ENCODE data around the gene NCR3LG1. TPM values are rescaled to one million over a fixed set of nuclear protein-coding genes. Genes with fewer than 3 reads are reported as not detected.

Gene NCR3LG1
- total RNA-seq (4.5 TPM), polyA plus RNA-seq (ENCODE audit: insufficient read depth, low read depth, low replicate concordance) (0.71 TPM)
- long read RNA-seq, donor 1: 0 reads
- long read RNA-seq, donor 2: 0 reads
- long read RNA-seq, donor 3: 0 reads
- long read RNA-seq, donor 4, full-length matches to known transcripts: 1 of 1 reads
- long read RNA-seq, donor 4, partial matches to known transcripts: 0 of 1 reads
- long read RNA-seq, donor 4, other reads (novel, unspliced or antisense): 0 of 1 reads
- long read RNA-seq, donor 5: 0 reads
- long read RNA-seq, donor 6: 0 reads
- long read RNA-seq, donor 7: 0 reads
- long read RNA-seq, donor 8: 0 reads
- long read RNA-seq, donor 9: 0 reads
- long read RNA-seq, donor 10: 0 reads

- peaks cover 9% of the 10 kb centered on the region for H3K27me3 ChIP-seq (ENCODE audit: control insufficient read depth, insufficient read depth, low read length)
- peak within 1 kb of the TSS; percentile 52 to 76 for H3K27ac ChIP-seq (ENCODE audit: low read depth in 2 of 2, low read length in 2 of 2)
- no peaks in the 10 kb centered on the region for H3K9me3 ChIP-seq (ENCODE audit: control insufficient read depth in 2 of 3, insufficient read depth in 1 of 3, low read length in 3 of 3)
- H3K4me3 ChIP-seq (ENCODE audit: low read length in 3 of 3): peak within 1 kb of the TSS; percentile 64 to 81 (median 75)
- peak within 1 kb of the TSS in 1 of 3 donors; percentile 34 for H3K9ac ChIP-seq (ENCODE audit: low read length in 3 of 3)
- intact Hi-C loops (cut with DNase I): no loop called here
- no peak for FAIRE-seq
- H3K36me3 ChIP-seq (ENCODE audit: control insufficient read depth in 2 of 3, insufficient read depth in 3 of 3, low read length in 3 of 3): no peaks in the 10 kb centered on the region
- DNase-seq: peak; percentile 46 to 84 (median 64)
- H3K4me1 ChIP-seq (ENCODE audit: control insufficient read depth in 2 of 3, insufficient read depth in 2 of 3, low read depth in 1 of 3, low read length in 3 of 3): peaks cover 0 to 9% (median 8%) of the 10 kb centered on the region in 3 donors
- TF ChIP-seq CTCF (IDR thresholded peaks at IDR 0.05; ENCODE audit: borderline replicate concordance, extremely low read depth, insufficient read depth): no peak
Observed at GRCh38 chr11:17351510-17352176, at the start of gene NCR3LG1. Gene NCR3LG1 (plus strand): TSS chr11:17351800. CDS start chr11:17351970, 170 bp downstream.

DNA sequence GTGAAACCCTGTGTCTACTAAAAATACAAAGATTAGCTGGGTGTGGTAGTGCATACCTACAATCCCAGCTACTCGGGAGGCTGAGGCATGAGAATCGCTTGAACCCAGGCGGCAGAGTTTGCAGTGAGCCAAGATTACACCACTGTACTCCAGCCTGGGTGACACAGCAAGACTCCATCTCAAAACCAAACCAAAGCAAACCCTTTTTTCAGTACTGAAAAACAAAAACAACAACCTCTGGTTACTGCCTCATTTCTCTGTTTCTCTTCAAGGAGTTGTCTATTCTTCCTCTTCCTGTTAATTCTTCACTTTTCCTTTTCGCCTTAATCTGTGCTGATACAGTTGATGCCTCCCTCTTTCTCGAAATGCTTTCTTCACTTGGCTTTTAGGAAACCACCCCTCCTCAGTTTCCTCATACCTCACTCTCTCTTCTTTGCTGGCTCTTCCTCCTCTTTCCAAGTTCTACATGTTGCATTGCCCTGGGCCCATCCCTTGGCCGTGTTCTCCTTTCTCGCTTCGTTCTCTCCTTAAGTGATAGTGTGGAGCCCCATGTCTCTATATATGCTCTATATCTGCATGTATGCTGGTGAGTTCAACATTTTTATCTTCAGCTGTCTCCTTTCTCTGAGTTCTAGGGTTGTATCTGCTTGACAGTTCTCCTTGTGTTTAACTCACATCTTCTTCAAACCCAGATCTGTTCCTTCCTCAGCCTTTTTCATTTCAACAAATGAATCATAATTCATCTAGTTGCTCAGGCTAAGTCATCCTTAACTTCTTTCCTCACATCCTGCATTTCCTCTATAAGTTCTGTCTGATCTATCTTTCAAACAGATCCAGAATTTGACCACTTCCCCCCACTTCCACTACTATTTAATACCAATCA, 38.0 kb upstream of the NCR3LG1 start:
- Histone ChIP-seq H3K9me3 (ENCODE audit: control insufficient read depth in 2 of 3, insufficient read depth in 1 of 3, low read length in 3 of 3) (no peaks in the 10 kb centered on the region), H3K4me1 (ENCODE audit: control insufficient read depth in 2 of 3, insufficient read depth in 2 of 3, low read depth in 1 of 3, low read length in 3 of 3) (no peaks in the 10 kb centered on the region), H3K9ac (ENCODE audit: low read length in 3 of 3) (no peak overlapping the region), H3K27me3 (ENCODE audit: control insufficient read depth, insufficient read depth, low read length) (no peaks in the 10 kb centered on the region), H3K27ac (ENCODE audit: low read depth in 2 of 2, low read length in 2 of 2) (no peak overlapping the region), H3K36me3 (ENCODE audit: control insufficient read depth in 2 of 3, insufficient read depth in 3 of 3, low read length in 3 of 3) (no peaks in the 10 kb centered on the region), H3K4me3 (ENCODE audit: low read length in 3 of 3) (no peak overlapping the region)
- TF ChIP-seq CTCF (IDR thresholded peaks at IDR 0.05; ENCODE audit: borderline replicate concordance, extremely low read depth, insufficient read depth): no peak
- intact Hi-C loops (cut with DNase I): no loop called here
- no peak for DNase-seq
- FAIRE-seq: no peak

GRCh38 chr11:17314232-17314547, 37.4 kb upstream of the NCR3LG1 start:
- H3K4me3 ChIP-seq (ENCODE audit: low read length in 3 of 3): no peak overlapping the region
- intact Hi-C loops (cut with DNase I): no loop called here
- no peak overlapping the region for H3K9ac ChIP-seq (ENCODE audit: low read length in 3 of 3)
- peak in 2 of 5 donors; percentile 42 to 56 for DNase-seq
- no peaks in the 10 kb centered on the region for H3K9me3 ChIP-seq (ENCODE audit: control insufficient read depth in 2 of 3, insufficient read depth in 1 of 3, low read length in 3 of 3)
- H3K27ac ChIP-seq (ENCODE audit: low read depth in 2 of 2, low read length in 2 of 2): no peak overlapping the region
- no peak for TF ChIP-seq CTCF (IDR thresholded peaks at IDR 0.05; ENCODE audit: borderline replicate concordance, extremely low read depth, insufficient read depth)
- no peak for FAIRE-seq
- no peaks in the 10 kb centered on the region for H3K36me3 ChIP-seq (ENCODE audit: control insufficient read depth in 2 of 3, insufficient read depth in 3 of 3, low read length in 3 of 3)
- H3K4me1 ChIP-seq (ENCODE audit: control insufficient read depth in 2 of 3, insufficient read depth in 2 of 3, low read depth in 1 of 3, low read length in 3 of 3): no peaks in the 10 kb centered on the region
- no peaks in the 10 kb centered on the region for H3K27me3 ChIP-seq (ENCODE audit: control insufficient read depth, insufficient read depth, low read length)
